Gastrocnemius medialis (tissue), 4 donors: ENCODE results near the gene MAEA.

Experiments
- POLR2A ChIP-seq, 2 donors: fragments of 450-650 bp; IDR thresholded peaks; one replicate each; pipeline ENCODE4 v1.6.1; 2017; ENCODE audit warnings: antibody characterized with exemption in 2 of 2, mild to moderate bottlenecking in 2 of 2, moderate library complexity in 2 of 2
- TF ChIP-seq, protein P1 (sequence below), 5 experiments: fragments of 450-650 bp in 3 of 5; fragments of 200-600 bp in 2 of 5; sonication (generic) in 2 of 5; IDR thresholded peaks in 4 of 5; conservative IDR thresholded peaks in 1 of 5; 1 replicate in 4 of 5; 2 replicates in 1 of 5; pipeline ENCODE4 v1.5.1; 2016 to 2019; ENCODE audit warnings: antibody characterized with exemption in 5 of 5, mild to moderate bottlenecking in 3 of 5, moderate library complexity in 3 of 5

- TF ChIP-seq, protein P1, sequence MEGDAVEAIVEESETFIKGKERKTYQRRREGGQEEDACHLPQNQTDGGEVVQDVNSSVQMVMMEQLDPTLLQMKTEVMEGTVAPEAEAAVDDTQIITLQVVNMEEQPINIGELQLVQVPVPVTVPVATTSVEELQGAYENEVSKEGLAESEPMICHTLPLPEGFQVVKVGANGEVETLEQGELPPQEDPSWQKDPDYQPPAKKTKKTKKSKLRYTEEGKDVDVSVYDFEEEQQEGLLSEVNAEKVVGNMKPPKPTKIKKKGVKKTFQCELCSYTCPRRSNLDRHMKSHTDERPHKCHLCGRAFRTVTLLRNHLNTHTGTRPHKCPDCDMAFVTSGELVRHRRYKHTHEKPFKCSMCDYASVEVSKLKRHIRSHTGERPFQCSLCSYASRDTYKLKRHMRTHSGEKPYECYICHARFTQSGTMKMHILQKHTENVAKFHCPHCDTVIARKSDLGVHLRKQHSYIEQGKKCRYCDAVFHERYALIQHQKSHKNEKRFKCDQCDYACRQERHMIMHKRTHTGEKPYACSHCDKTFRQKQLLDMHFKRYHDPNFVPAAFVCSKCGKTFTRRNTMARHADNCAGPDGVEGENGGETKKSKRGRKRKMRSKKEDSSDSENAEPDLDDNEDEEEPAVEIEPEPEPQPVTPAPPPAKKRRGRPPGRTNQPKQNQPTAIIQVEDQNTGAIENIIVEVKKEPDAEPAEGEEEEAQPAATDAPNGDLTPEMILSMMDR (IDR thresholded peaks at IDR 0.05 in 4 of 5, conservative IDR thresholded peaks at IDR 0.05 in 1 of 5): peak in 1 of 5 experiments; percentile 16
- TF ChIP-seq POLR2A (IDR thresholded peaks at IDR 0.05): peak; percentile 92 to 97
Observed at GRCh38 chr4:1346781-1347409, 57.2 kb downstream of the MAEA start, which contains the start of gene UVSSA.
